ENCODE results near the gene WFIKKN2. TPM values are rescaled to one million over a fixed set of nuclear protein-coding genes. Genes with fewer than 3 reads are reported as not detected.

WFIKKN2 gene
- total and polyA plus RNA-seq, 2 of the 4 experiments (the other 2 are of a cell fraction) = 0.02 TPM; not detected in 1

DNA sequence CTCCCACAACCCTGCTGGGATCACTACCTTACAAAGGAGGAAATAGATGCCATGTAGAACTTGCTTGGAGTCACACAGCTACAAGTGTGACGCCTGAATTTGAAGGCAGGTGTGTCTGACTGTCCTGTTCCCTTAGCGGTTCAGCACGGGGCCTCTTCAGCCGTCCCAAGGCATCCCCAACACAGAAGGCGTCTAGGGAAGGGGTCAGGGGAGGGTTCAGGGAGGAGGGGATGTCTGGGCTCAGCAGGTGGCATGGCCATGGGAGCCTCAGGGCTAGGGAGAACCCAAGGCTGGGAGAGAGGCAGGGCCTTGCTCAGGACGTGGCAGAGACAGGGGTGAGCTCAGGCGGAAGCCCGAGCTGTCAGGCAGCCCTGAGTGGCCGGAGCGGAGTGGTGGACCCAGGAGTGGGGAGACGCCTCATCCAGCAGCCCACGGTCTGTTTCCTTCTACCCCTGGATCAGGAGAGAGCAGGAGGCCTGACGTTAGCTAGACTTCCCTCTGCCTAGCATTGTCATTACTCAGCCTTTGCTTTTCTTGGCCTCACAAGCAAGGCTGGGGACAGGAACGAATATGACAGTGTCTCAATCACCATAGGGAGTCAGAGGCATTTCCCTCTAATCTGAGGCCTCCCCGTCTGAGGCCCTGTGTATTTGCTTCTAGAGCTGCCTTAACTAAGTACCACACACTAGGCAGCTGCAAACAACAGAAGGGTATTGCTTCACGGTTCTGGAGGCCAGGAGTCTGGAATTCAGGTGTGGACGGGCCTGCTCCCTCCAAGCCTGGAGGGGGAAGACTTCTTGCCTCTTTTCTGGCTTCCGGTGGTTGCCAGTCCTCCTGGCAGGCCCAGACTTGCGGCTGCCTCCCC, 36.7 kb upstream of the WFIKKN2 start (continued):
- TF ChIP-seq SMC3 (IDR thresholded peaks at IDR 0.05; ENCODE audit: low read depth, low read length) = no peak

DNA sequence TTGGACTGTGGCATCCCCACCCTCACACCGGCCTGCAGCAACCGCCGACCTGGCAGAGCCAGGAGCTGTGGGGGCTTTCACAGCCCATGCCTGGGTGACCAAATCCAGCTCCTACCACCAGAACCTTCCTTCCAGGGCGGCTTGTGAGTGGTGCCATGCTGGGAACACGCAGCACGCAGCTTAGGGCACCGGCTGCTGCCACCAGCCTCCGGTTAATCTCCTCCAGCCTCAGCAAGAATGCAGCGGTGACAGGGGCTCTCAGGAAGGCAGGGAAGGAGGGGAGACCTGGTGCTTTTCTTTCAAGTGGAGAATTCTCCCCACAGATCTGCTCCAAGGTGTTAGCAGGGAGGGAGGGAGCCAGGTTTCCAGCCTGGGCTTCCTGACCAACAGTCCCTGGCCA, 35.8 kb upstream of the WFIKKN2 start:
- Histone ChIP-seq H2BK5ac (ENCODE audit: low read depth, low read length, poor library complexity, severe bottlenecking) (no peak overlapping the region), H2BK15ac (ENCODE audit: low read depth, low read length) (no peak overlapping the region), H3K56ac (ENCODE audit: extremely low read depth, insufficient read depth, low read length) (no peak overlapping the region), H3K27ac (ENCODE audit: insufficient read depth, low read length) (no peak overlapping the region), H3K9me1 (ENCODE audit: insufficient read depth, low read length) (0 out of 2 replicates have a peak, but pooled peaks cover 4% of the 10 kb centered on the region), H3K14ac (replicated peaks; ENCODE audit: low read depth, low read length) (no peak overlapping the region), H4K8ac (ENCODE audit: low read depth in 2 of 2, low read length in 2 of 2) (no peak overlapping the region), H3K79me1 (ENCODE audit: low read depth in 1 of 2, low read length in 2 of 2) (no peaks in the 10 kb centered on the region), H3K4ac (ENCODE audit: low read depth, low read length) (no peak overlapping the region), H2AK5ac (ENCODE audit: low read depth, low read length) (no peak overlapping the region), H3K23ac (ENCODE audit: low read depth, low read length) (no peak overlapping the region), H2BK120ac (ENCODE audit: low read depth, low read length) (no peak overlapping the region), H3K36me3 (ENCODE audit: control insufficient read depth, insufficient read depth, low read length) (no peaks in the 10 kb centered on the region), H3K4me2 (ENCODE audit: low read depth, low read length) (no peak overlapping the region), H3K4me1 (ENCODE audit: control insufficient read depth, insufficient read depth, low read length) (no peaks in the 10 kb centered on the region), H2AK9ac (replicated peaks; ENCODE audit: low read depth, low read length, poor library complexity) (no peak overlapping the region), H4K91ac (ENCODE audit: insufficient read depth, low read depth, low read length) (no peak overlapping the region), H3K27me3 (ENCODE audit: control insufficient read depth, insufficient read depth, low read length) (peaks cover 9% of the 10 kb centered on the region), H3K4me3 (ENCODE audit: insufficient read depth, low read depth, low read length) (no peak overlapping the region), H3K18ac (ENCODE audit: low read depth, low read length) (no peak overlapping the region), H3K9ac (ENCODE audit: low read depth, low read length) (no peak overlapping the region), H2AFZ (replicated peaks; ENCODE audit: low read length, poor library complexity) (no peak overlapping the region), H3K9me3 (ENCODE audit: control insufficient read depth, insufficient read depth, low read length) (no peaks in the 10 kb centered on the region), H4K5ac (ENCODE audit: low read depth, low read length) (no peak overlapping the region), H4K20me1 (ENCODE audit: insufficient read depth, low read length) (no peaks in the 10 kb centered on the region), H2BK20ac (ENCODE audit: low read depth, low read length) (no peak overlapping the region)
- intact Hi-C loops (cut with micrococcal nuclease) (no loop called here), in situ Hi-C loops (cut with MboI; ENCODE audit: low sequenced_read_pairs) (no loop called here), dilution Hi-C loops (cut with HindIII; ENCODE audit: low sequenced_read_pairs, unreplicated experiment) (no loop called here)
- no peak for ATAC-seq (ENCODE audit: low read depth)
- no TSS peak for BruUV-seq (replicated peaks)
- WGBS, 2 experiments (ENCODE audit: extremely low coverage in 2 of 2, insufficient read length in 1 of 2) = no CpG with 5 or more reads among the region's 9 CpGs
- ChIA-PET POLR2A (ENCODE audit: unreplicated experiment) (no interaction called here), CTCF (no interaction called here)
- TF ChIP-seq RFX5 (IDR thresholded peaks at IDR 0.05; ENCODE audit: low read depth, low read length) (no peak), RCOR1 (IDR thresholded peaks at IDR 0.05; ENCODE audit: insufficient replicate concordance, low read length) (no peak), CEBPB (IDR thresholded peaks at IDR 0.05; ENCODE audit: low read depth, low read length) (no peak), NFE2L2 (IDR thresholded peaks at IDR 0.05; ENCODE audit: low read depth, low read length) (no peak), RAD21 (IDR thresholded peaks at IDR 0.05; ENCODE audit: low read length) (no peak), POLR2A (IDR thresholded peaks at IDR 0.05; ENCODE audit: low read depth, low read length) (no peak), MAZ (IDR thresholded peaks at IDR 0.05; ENCODE audit: borderline replicate concordance, low read depth, low read length) (no peak), MXI1 (IDR thresholded peaks at IDR 0.05; ENCODE audit: borderline replicate concordance, low read depth, low read length) (no peak), BHLHE40 (IDR thresholded peaks at IDR 0.05; ENCODE audit: low read depth, low read length) (no peak), CHD1 (IDR thresholded peaks at IDR 0.05; ENCODE audit: low read depth, low read length) (no peak), FOS (IDR thresholded peaks at IDR 0.05; ENCODE audit: low read depth, low read length) (no peak)
- TF ChIP-seq, protein P1, sequence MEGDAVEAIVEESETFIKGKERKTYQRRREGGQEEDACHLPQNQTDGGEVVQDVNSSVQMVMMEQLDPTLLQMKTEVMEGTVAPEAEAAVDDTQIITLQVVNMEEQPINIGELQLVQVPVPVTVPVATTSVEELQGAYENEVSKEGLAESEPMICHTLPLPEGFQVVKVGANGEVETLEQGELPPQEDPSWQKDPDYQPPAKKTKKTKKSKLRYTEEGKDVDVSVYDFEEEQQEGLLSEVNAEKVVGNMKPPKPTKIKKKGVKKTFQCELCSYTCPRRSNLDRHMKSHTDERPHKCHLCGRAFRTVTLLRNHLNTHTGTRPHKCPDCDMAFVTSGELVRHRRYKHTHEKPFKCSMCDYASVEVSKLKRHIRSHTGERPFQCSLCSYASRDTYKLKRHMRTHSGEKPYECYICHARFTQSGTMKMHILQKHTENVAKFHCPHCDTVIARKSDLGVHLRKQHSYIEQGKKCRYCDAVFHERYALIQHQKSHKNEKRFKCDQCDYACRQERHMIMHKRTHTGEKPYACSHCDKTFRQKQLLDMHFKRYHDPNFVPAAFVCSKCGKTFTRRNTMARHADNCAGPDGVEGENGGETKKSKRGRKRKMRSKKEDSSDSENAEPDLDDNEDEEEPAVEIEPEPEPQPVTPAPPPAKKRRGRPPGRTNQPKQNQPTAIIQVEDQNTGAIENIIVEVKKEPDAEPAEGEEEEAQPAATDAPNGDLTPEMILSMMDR (conservative IDR thresholded peaks at IDR 0.05; ENCODE audit: low read depth, low read length) = no peak
- no peak for DNase-seq

All from IMR-90 (cell line).